Measurements from ENCODE around the gene ZFP3. TPM values are rescaled to one million over a fixed set of nuclear protein-coding genes. Genes with fewer than 3 reads are reported as not detected.
"Not testable (repeated sequence)": the region's sequence is repeated elsewhere in the genome, so short reads cannot be mapped to it uniquely, and the experiment has no call there.

Gene ZFP3
- total and polyA plus RNA-seq, 7 experiments from 2014 or later = 1.4 to 14.8 (median 3.7) TPM

DNA sequence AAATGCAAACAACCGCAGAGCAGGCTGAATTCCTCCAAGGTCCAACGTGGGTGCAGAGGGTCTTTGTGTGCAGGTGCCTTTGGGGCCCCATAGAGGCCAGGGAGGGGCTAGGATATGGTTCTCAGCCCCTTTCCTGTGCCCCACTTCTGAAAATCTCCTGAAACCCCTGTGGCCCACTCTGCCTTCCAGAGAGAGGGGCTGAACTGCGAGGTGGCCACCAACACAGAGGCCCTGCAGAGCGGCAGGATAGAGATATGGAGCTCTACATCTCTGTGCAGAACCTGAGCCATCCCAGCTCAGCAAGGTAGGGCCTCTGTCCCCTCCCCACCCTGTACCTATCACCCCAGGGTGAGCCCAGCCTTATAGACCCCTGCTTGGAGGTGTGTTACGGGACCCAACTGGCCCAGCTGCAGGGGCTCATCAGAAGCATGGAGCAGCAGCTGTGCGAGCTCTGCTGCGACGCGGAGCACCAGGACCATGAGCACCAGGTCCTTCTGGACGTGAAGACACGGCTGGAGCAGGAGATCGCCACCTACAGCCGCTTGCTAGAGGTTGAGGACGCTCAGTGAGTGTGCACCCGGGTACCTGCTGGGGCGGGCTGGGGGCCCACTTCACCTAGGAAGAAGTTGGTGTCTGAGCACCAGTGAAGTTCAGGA lies 43.0 kb downstream of the ZFP3 start:
- H3K27me3 Mint-ChIP-seq = peaks cover 46 to 62% (median 50%) of the 10 kb centered on the region in 5 donors
- H3K4me1 Mint-ChIP-seq = peaks cover 0 to 11% (median 5%) of the 10 kb centered on the region in 7 donors
- peak overlapping the region in 7 of 10 donors; percentile 11 to 77 (median 61) for H3K4me3 Mint-ChIP-seq
- no peak overlapping the region for H3K27ac Mint-ChIP-seq
- intact Hi-C loops (cut with micrococcal nuclease) = no loop called here
- POLR2A ChIA-PET = no interaction called here
- no peaks in the 10 kb centered on the region for H3K9me3 ChIP-seq (ENCODE audit: control insufficient read depth in 2 of 3, low read length in 3 of 3)
- DNase-seq = no peak
- no peaks in the 10 kb centered on the region for H3K4me1 ChIP-seq (ENCODE audit: control insufficient read depth in 2 of 2, insufficient read depth in 2 of 2, low read length in 2 of 2)
- CTCF ChIA-PET = interaction anchor here (0.6 kb wide), 1 partner anchor 57 kb away, joined by 3 read pairs; no protein-coding TSS in a partner anchor
- H3K36me3 Mint-ChIP-seq = peaks cover 0 to 8% (median 2%) of the 10 kb centered on the region in 5 donors
- no peaks in the 10 kb centered on the region for H3K27me3 ChIP-seq (ENCODE audit: control insufficient read depth in 2 of 2, insufficient read depth in 2 of 2, low read length in 2 of 2)
- H3K4me3 ChIP-seq (ENCODE audit: low read length) = no peak overlapping the region
- no peak overlapping the region for H3K27ac ChIP-seq (ENCODE audit: low read depth, low read length)
- H3K9me3 Mint-ChIP-seq = peaks cover 0 to 15% (median 2%) of the 10 kb centered on the region in 11 donors
- H3K36me3 ChIP-seq (ENCODE audit: control insufficient read depth in 2 of 3, insufficient read depth in 3 of 3, low read length in 3 of 3) = no peaks in the 10 kb centered on the region
- ATAC-seq = no peak

DNA sequence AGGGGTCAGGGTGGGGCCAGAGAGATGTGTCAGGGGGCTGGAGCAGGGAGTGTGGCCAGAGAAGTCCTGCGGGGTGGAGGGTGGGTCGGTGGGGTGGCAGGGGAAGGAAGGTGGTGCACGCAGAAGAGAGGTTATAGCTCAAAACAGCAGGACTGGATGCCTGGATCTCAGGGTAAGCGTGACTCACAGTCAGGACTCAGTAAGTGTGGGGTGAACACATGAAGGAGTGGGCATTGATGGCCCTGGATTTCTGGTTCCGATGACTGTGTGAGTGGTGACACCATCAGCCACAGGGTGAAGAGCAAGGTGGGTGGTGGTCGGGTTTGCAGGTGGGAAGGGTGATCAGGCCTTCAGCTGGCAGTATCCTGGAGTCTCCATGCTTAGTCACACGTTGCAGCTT lies 43.8 kb downstream of the ZFP3 start:
- H3K27me3 ChIP-seq (ENCODE audit: control insufficient read depth in 2 of 2, insufficient read depth in 2 of 2, low read length in 2 of 2); H3K4me3 ChIP-seq (ENCODE audit: low read length); H3K9me3 ChIP-seq (ENCODE audit: control insufficient read depth in 2 of 3, low read length in 3 of 3); H3K36me3 Mint-ChIP-seq; intact Hi-C loops (cut with micrococcal nuclease); H3K4me1 ChIP-seq (ENCODE audit: control insufficient read depth in 2 of 2, insufficient read depth in 2 of 2, low read length in 2 of 2); H3K27ac ChIP-seq (ENCODE audit: low read depth, low read length); POLR2A ChIA-PET; H3K27ac Mint-ChIP-seq; ATAC-seq; H3K36me3 ChIP-seq (ENCODE audit: control insufficient read depth in 2 of 3, insufficient read depth in 3 of 3, low read length in 3 of 3): not testable (repeated sequence)
- CTCF ChIA-PET = interaction anchor here (0.6 kb wide), 1 partner anchor 58 kb away, joined by 3 read pairs; no protein-coding TSS in a partner anchor
- Mint-ChIP-seq H3K9me3 (peaks cover 0 to 10% (median 2%) of the 10 kb centered on the region in 11 donors), H3K27me3 (peaks cover 40 to 54% (median 43%) of the 10 kb centered on the region in 5 donors), H3K4me3 (peak overlapping the region in 9 of 10 donors; percentile 21 to 73 (median 48)), H3K4me1 (peaks cover 0 to 11% (median 0%) of the 10 kb centered on the region in 7 donors)
- DNase-seq = peak in 1 of 9 donors; percentile 6

DNA sequence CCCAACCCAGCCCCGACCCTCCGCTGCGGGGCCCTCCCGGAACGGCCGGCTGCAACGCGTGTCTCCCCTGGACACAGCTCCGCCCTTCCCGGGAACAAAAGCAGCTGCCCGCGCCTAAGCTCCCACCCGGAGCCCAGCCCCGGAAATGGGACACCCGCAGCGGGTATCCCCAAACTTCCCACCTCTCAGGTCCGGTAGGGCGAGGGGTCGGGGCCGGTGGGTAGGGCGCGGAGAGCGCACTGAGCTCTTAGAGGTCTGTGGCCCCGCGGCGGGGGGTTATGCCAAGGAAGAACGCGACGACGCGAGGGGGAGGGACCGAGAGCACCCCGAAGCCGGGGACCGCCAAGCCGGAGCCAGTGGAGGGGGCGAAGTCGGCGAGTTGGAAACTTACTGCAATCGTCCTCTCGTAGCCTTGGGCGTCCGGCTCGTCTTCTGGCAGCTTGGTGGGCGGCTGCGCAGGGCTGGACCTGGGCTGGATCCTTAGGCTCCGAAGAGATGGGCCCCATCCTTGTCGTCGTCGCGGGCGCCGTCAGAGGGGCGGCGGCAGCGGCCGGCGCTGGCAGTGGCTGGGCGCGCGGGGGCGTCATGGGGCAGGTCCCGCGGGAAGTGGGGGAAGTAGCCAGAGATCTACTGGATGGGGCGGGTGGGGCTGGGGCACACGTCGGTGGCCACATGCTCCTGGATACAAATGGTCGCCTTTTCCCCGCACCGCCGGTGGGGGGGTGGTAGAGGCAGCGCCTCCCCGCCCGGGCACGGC lies 44.5 kb downstream of the ZFP3 start:
- DNase-seq (peak in 1 of 9 donors; percentile 22), ATAC-seq (peak; percentile 60)
- Histone ChIP-seq H3K27me3 (ENCODE audit: control insufficient read depth in 2 of 2, insufficient read depth in 2 of 2, low read length in 2 of 2) (no peaks in the 10 kb centered on the region), H3K9me3 (ENCODE audit: control insufficient read depth in 2 of 3, low read length in 3 of 3) (no peaks in the 10 kb centered on the region), H3K4me1 (ENCODE audit: control insufficient read depth in 2 of 2, insufficient read depth in 2 of 2, low read length in 2 of 2) (no peaks in the 10 kb centered on the region), H3K36me3 (ENCODE audit: control insufficient read depth in 2 of 3, insufficient read depth in 3 of 3, low read length in 3 of 3) (no peaks in the 10 kb centered on the region), H3K4me3 (ENCODE audit: low read length) (no peak overlapping the region), H3K27ac (ENCODE audit: low read depth, low read length) (no peak overlapping the region)
- H3K4me1 Mint-ChIP-seq = peaks cover 0 to 11% (median 0%) of the 10 kb centered on the region in 7 donors
- CTCF ChIA-PET = no interaction called here
- POLR2A ChIA-PET = no interaction called here
- H3K27ac Mint-ChIP-seq = no peak overlapping the region
- H3K36me3 Mint-ChIP-seq = peaks cover 0 to 4% (median 0%) of the 10 kb centered on the region in 5 donors
- H3K9me3 Mint-ChIP-seq = peaks cover 0 to 10% (median 0%) of the 10 kb centered on the region in 11 donors
- peaks cover 40 to 49% (median 44%) of the 10 kb centered on the region in 5 donors for H3K27me3 Mint-ChIP-seq
- intact Hi-C loops (cut with micrococcal nuclease) = no loop called here
- peak overlapping the region in 6 of 10 donors; percentile 21 to 74 (median 28) for H3K4me3 Mint-ChIP-seq

DNA sequence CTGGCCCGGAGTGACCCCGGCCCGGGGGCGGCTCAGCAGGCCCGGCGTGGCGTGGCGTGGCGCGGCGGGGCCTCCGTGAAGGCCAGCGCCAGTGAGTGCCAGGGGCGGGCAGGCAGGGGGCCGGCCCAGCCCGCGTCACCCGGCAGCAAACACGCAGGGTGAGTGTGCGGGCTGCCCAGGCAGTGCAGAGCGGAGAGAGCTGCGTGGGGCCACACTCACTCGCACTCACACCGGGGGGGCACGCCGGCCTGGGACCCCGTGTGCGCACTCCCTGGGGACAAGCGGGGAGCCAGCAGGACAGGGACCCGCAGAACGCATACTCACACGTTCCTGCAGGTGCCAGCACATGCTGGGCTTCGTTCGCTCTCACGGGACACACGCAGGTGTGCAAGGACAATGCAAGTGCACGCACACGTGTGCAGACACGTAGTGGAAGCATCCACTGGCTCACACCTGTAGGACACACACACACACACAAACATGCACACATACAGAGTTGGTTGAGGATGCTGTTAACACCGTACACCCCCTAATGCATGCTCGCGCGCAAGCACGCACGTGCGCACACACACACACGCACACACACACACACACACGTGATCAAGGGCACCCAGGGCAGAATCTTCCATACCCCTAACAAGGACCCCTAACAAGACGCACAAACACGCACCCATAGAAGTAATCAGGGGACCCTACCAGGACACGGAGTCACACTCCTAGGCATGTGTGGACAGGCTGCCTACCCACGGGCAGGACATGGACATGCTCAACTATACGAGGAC lies 45.3 kb downstream of the ZFP3 start:
- ATAC-seq = peak; percentile 3
- H3K36me3 Mint-ChIP-seq = peaks cover 0 to under 1% (median 0%) of the 10 kb centered on the region in 5 donors
- Histone ChIP-seq H3K4me3 (ENCODE audit: low read length) (no peak overlapping the region), H3K27me3 (ENCODE audit: control insufficient read depth in 2 of 2, insufficient read depth in 2 of 2, low read length in 2 of 2) (no peaks in the 10 kb centered on the region), H3K27ac (ENCODE audit: low read depth, low read length) (no peak overlapping the region), H3K9me3 (ENCODE audit: control insufficient read depth in 2 of 3, low read length in 3 of 3) (no peaks in the 10 kb centered on the region), H3K36me3 (ENCODE audit: control insufficient read depth in 2 of 3, insufficient read depth in 3 of 3, low read length in 3 of 3) (no peaks in the 10 kb centered on the region), H3K4me1 (ENCODE audit: control insufficient read depth in 2 of 2, insufficient read depth in 2 of 2, low read length in 2 of 2) (no peaks in the 10 kb centered on the region)
- ChIA-PET CTCF (no interaction called here), POLR2A (no interaction called here)
- H3K27me3 Mint-ChIP-seq = peaks cover 34 to 43% (median 39%) of the 10 kb centered on the region in 5 donors
- H3K27ac Mint-ChIP-seq = no peak overlapping the region
- DNase-seq = no peak
- peaks cover 0 to 11% (median 0%) of the 10 kb centered on the region in 7 donors for H3K4me1 Mint-ChIP-seq
- intact Hi-C loops (cut with micrococcal nuclease) = no loop called here
- peak overlapping the region in 6 of 10 donors; percentile 3 to 54 (median 34) for H3K4me3 Mint-ChIP-seq
- H3K9me3 Mint-ChIP-seq = peaks cover 0 to 6% (median 0%) of the 10 kb centered on the region in 11 donors

DNA sequence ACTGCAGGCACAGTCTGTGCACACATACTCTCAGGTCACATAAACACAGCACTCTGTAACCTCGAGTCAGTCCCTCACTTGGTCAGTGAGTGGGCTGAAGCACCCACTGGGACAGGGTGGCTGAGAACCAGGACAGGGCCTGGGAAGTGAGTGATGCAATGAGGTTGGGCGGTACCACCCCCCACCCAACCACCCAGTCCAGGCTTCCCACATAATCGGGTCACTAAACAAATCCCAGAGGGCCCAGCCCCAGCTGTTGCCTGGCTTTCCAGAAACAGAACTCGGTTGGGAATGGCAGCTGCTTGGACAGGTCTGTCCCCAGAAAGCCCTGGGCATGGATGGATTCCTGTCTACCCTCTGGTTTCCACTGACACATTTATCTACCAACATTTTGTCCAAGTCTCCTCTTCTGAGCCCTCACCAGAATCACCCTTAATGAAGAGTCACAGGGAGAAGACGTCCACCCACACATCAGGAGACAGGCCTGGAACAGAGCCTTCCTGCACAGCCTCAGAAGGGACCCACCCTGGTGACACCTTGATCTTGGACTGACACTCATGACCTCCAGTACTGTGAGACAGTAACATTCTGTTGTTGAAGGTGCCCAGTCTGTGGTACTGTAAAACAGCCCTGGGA lies 46.0 kb downstream of the ZFP3 start:
- H3K27ac ChIP-seq (ENCODE audit: low read depth, low read length); H3K9me3 Mint-ChIP-seq; POLR2A ChIA-PET; H3K36me3 Mint-ChIP-seq; H3K36me3 ChIP-seq (ENCODE audit: control insufficient read depth in 2 of 3, insufficient read depth in 3 of 3, low read length in 3 of 3); H3K27me3 ChIP-seq (ENCODE audit: control insufficient read depth in 2 of 2, insufficient read depth in 2 of 2, low read length in 2 of 2); CTCF ChIA-PET; H3K9me3 ChIP-seq (ENCODE audit: control insufficient read depth in 2 of 3, low read length in 3 of 3); ATAC-seq; intact Hi-C loops (cut with micrococcal nuclease); H3K4me1 ChIP-seq (ENCODE audit: control insufficient read depth in 2 of 2, insufficient read depth in 2 of 2, low read length in 2 of 2); H3K4me3 ChIP-seq (ENCODE audit: low read length): not testable (repeated sequence)
- H3K27me3 Mint-ChIP-seq = peaks cover 30 to 39% (median 36%) of the 10 kb centered on the region in 5 donors
- peak in 1 of 9 donors; percentile 14 for DNase-seq
- peak overlapping the region in 1 of 9 donors; percentile 1 for H3K27ac Mint-ChIP-seq
- peak overlapping the region in 5 of 10 donors; percentile 36 to 51 (median 50) for H3K4me3 Mint-ChIP-seq
- H3K4me1 Mint-ChIP-seq = peaks cover 0 to 11% (median 0%) of the 10 kb centered on the region in 7 donors

DNA sequence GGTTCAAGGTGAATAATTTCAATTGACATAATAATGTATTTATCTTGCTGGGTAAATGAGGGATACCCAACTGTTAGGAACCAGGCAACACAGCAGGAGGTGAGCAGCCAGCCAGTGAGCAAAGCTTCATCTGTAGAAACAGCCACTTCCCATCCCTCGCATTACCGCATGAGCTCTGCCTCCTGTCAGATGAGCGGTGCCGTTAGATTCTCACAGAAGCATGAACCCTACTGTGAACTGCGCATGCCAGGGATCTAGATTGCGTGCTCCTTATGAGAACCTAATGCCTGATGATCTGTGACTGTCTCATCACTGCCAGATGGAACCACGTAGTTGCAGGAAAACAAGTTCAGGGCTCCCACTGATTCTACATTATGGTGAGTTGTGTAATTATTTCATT lies 46.6 kb downstream of the ZFP3 start:
- intact Hi-C loops (cut with micrococcal nuclease); H3K36me3 Mint-ChIP-seq; H3K4me3 ChIP-seq (ENCODE audit: low read length); H3K36me3 ChIP-seq (ENCODE audit: control insufficient read depth in 2 of 3, insufficient read depth in 3 of 3, low read length in 3 of 3); H3K4me1 ChIP-seq (ENCODE audit: control insufficient read depth in 2 of 2, insufficient read depth in 2 of 2, low read length in 2 of 2); POLR2A ChIA-PET; H3K9me3 ChIP-seq (ENCODE audit: control insufficient read depth in 2 of 3, low read length in 3 of 3); H3K27me3 ChIP-seq (ENCODE audit: control insufficient read depth in 2 of 2, insufficient read depth in 2 of 2, low read length in 2 of 2); H3K4me3 Mint-ChIP-seq; H3K9me3 Mint-ChIP-seq; ATAC-seq; H3K27ac ChIP-seq (ENCODE audit: low read depth, low read length); H3K27ac Mint-ChIP-seq; CTCF ChIA-PET: not testable (repeated sequence)
- Mint-ChIP-seq H3K4me1 (peaks cover 0 to 11% (median 0%) of the 10 kb centered on the region in 7 donors), H3K27me3 (peaks cover 30 to 39% (median 35%) of the 10 kb centered on the region in 5 donors)
- DNase-seq = peak in 1 of 9 donors; percentile 16
